Activated CD4-positive, CD25-positive, alpha-beta regulatory T cell treated with anti-CD3 and anti-CD28 coated beads, Interleukin-2, amount 50 U/mL, for 16 hours (primary cell): Measurements from ENCODE around the gene ATXN1.

Experiments used
- DNase-seq: peaks from one replicate; pipeline ENCODE4 v3.0.0-alpha.2; 2020; ENCODE audit warnings: low read depth, low spot score

Gene ATXN1

GRCh38 chr6:16674801-16675392 lies 86.4 kb downstream of the ATXN1 start:
- DNase-seq = no peak

DNA sequence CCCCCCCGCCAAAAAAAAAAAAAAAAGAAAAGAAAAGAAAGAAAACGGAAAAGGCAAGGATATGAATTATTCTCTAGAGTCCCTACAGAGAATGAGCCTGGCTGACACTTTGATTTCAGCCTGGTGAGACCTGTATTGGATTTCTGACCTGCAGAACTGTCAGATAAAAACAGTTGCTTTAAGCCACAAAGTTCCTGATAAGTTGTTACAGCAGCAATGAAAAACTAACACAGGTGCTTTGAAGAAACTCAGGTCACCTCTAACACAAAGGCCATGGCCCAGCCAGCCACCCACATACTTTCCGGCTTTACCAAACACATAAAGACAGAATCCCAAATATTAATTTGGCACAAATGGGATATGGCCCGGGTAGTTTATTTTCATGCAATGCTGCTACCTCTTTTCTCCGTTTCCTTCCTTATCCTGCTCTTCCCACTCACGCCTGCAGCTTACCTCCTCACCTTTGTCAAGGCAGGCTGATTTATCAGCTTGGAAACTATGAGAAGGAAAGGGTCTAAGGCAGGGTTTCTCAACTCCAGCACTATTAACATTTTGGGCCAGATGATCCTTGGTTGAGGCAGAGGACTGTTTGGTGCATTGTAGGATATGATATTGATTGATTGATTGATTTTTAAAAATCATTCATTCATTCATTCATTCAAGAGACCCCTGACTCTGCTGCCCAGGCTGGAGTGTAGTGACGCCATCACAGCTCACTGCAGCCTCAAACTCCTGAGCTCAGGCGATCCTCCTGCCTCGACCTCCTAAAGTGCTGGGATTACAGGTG lies 88.1 kb downstream of the ATXN1 start:
- no peak for DNase-seq

DNA sequence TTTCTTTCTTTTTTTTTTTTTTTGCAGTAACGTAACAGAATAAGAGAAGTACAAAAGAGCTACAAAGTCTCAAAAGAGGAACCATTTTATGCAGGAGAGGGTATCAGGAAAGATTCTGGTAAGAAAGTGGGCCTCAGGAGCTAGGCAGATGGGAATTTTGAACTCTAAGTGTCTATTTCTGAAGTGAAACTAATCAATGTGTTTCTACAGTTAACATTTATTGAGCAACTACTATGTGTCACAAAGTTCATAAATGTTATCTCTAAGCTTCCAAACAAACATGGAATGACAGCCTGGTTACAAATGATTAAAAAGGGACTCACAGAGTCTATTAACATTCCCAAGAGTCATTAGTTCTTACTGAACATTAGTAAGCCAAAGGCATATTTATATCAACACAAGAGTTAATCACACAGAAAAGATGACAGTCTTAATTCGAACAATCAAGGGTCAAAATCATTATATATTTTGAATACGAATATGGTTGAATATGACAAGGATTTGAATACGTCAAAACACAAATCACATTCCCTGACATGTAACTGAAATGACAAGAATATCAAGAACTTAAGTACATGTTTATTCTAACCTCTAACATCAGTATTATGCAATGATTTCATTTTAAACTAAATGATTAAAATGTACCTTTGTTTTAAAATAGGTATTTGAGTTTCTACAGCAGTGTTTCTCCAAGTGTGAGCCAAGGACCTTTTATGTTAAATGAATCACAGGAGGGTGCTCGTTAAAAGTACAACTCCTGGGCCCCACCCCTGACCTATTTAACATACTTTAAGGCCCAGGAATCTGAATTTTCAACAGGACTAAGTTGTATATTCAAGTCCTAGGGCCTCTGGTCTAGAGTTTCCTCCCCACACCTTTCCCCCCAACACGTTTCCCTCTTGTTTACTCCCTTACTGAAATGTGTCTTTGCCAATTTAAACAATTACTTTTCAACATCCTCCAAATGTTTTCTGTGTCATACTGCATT lies 89.7 kb downstream of the ATXN1 start:
- DNase-seq = no peak

GRCh38 chr6:16670617-16671051 lies 90.6 kb downstream of the ATXN1 start:
- DNase-seq = no peak

DNA sequence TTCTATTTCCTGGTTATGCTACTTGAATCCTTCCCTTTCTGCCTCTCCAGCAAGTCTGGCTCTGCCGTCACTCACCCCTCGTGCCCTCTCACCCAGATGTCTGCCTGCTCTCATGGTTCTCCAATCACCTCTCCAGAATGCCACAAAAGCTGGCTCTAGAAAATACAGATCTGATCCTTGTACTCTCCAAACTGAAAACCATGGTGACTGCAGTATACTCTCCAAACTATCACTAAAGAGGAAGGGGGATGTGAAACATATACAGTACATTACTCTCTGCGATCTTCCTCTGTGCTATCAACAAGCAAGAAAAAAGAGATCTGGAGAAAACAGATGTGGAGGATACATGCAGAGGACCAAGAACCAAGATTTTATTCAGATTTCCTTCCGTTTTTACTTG lies 91.1 kb downstream of the ATXN1 start:
- DNase-seq = no peak

- peak; percentile 42 for DNase-seq
Measured at GRCh38 chr6:16669227-16669626, 92.0 kb downstream of the ATXN1 start.

GRCh38 chr6:16667509-16667908 lies 93.8 kb downstream of the ATXN1 start:
- no peak for DNase-seq

GRCh38 chr6:16665992-16666391 lies 95.3 kb downstream of the ATXN1 start:
- DNase-seq = no peak

- no peak for DNase-seq
Measured at GRCh38 chr6:16665182-16665581, 96.1 kb downstream of the ATXN1 start.

DNA sequence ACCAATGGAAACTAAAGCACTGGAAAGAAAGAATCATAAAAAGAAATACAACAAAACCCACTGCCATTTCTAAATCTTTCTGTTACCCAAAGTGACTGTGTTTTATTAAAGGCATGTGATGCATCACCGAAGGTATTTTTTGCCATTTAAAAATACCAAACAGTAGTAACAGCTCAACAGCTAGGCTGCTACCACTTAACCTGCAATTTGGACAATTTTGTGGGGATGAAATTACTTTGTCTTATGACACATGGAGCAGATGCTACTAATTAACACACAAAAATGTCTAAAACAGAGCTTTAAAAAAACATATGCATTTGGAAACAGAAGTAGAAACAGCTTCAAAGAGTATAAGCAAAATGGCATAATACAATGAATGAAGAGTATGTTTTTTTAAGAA lies 97.4 kb downstream of the ATXN1 start:
- DNase-seq = no peak

DNA sequence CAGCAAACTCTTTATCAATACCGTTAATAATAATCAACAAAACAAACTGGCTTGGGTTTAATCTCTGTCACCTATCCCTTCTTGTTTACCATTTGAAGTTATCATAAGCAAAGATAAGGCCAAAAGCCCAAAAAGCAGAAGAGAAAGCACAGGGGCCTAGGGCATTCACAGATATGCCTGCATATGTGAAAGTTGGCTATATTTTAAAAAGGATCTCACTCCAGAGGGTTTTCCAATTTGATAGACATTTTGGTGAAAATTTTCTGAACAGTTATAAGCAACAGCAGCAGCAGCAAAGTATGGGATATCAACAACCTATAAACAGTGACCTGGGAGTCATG lies 101.1 kb downstream of the ATXN1 start:
- no peak for DNase-seq

DNA sequence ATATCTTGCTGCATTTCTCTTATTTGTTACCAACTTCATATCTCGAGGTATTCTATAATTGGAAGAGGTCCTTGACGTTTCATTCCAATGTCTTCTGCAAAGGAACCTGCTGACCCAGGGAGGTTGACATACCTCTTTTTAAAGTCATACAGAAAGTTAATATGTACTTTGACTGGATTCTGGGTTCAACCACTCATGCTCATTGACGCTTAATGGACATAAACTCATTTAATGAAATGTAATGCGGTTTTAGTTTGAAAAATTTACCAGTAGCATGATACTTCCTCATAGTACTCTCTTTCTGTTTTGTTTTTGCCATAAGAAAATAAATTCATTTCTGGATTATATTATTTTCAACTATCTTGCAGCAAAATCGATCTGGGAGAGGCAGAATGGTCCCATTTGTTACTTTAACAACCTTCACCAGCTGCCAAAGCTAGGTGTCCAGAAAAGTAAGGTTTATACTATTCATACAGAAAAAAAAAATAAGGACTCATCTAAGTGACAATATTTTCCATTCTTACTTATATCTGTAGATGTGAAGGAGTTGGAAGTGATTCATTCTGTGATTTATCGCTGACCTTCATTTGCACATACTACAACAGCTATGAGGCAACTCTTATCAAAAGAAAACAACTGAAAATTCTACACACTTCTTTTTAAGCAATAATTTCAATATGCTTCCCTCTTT lies 101.6 kb downstream of the ATXN1 start:
- DNase-seq = no peak

GRCh38 chr6:16658348-16659034 lies 102.8 kb downstream of the ATXN1 start:
- no peak for DNase-seq

DNA sequence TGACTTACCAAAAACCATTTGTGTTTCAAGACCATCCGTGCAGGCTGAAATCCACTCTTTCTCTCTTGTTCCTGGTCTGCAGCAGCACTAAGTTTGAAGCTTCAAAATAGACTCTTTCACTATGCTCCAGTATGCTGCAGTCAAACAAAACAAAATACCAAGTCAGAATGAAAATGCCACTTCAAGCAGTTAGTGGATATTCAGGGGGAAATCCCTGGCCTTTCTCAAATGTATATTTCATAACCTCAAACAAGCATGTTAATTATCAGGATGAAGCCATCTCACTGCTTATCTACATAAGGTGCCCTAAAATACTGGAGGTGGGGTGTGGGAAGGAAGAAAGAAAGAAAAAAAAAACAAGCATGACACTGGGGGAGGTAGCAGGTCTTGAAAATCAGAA lies 103.5 kb downstream of the ATXN1 start:
- DNase-seq = no peak

DNA sequence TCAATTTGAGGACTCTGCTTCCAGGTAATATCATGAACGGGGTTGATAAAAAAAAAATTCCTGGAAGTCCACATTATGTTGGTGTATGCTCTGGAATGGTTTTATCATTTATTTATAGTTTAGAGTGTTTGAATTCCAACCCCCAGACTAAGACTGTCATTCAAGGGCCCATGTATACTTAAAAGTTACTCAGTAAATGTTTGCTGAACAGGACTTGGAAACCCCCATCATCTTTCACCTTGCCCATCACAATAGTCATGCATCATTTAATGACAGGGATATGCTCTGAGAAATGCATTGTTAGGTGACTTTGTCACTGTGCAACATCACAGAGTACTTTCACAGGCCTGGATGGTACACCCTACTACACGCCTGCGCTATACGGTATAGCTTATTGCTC lies 104.8 kb downstream of the ATXN1 start:
- DNase-seq = no peak

DNA sequence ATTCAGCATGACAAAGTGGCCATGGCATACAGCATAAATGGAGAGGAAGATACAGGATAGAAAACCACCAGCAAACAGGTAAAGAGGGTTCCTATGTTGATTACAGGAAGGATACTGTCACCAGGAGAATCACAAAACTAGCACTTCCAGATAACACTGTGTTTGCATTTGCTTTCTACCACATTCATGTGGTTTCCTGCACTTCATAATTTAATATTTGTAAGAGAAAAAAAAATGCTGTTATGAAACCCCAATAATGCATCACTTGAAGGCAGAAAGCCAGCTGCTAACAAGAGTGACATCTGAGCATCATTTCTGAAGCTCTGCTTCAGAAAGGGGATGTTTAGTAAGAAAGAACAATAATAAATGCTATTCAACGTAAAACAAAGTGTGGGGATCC lies 106.6 kb downstream of the ATXN1 start:
- DNase-seq = no peak

DNA sequence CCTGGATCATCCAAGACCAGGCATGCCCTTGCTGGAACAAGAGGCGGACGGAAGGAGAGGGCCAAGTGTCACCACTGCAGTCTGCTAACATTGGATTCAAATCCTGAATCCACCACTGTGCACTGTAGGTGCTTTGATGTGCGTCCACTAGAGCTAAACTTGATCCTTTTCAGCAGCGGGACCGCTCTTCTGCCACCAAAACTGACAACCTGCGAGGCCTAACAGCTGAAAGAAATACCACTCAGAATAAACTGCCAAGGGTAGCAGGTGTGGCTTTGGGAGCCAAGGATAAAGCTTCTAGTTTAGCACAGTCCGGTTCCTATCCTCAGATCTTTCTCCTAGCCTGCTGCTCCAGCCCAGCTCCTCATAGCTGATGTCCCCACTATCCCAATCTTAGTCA lies 108.0 kb downstream of the ATXN1 start:
- DNase-seq = no peak

GRCh38 chr6:16651871-16652270 lies 109.4 kb downstream of the ATXN1 start:
- no peak for DNase-seq

DNA sequence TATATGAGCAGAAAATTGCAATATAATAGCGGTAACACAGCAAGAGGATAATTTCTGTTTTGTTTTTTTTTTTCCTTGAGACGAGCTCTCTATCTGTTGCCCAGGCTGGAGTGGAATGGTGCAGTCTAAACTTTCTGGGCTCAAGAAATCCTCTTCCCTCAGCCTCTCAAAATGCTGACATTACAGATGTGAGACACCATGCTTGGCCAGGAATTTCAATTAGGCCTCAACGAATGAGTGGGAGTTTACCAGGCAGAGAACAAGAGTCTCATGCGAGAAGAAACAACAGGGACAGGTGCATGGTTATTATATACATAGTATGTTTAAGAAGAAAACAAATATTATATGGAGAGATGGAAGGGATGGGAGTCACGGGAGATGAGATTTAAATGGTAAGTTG lies 111.4 kb downstream of the ATXN1 start:
- no peak for DNase-seq

DNA sequence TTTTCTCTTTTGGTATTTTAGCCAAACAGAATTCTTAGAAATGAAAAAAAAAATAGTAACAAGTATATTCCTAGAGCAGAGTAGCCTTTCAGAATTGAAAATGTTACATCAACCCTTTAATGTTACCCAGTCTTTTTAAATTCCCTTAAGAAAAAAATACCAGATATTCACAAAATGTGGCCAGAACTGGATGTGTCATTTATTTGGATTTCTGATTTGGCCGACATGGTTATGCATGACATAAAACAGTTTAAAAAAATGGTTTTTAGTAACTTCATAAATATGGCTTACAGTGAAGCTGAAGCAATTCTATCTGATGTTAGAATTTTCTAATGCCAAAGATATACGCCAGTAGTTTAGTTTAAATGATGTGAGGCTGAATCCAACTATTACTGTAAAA lies 112.0 kb downstream of the ATXN1 start:
- no peak for DNase-seq

DNA sequence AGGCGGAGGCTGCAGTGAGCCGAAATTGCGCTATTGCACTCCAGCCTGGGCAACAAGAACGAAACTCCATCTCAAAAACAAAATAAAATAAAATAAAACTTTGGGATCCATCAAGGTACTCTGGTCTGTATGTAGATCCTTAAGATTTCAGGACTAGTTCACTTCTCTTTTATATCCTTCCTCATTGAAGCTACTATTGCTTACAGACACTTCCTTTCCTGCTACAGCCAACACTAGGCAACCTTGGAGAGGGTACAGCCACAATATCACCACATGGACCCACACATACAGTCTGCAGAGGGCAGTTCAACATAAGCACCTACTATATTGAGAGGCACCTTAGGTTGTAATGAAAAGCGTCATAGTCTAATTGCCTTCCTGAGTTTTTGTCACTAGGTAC lies 113.3 kb downstream of the ATXN1 start:
- no peak for DNase-seq
